ENCODE data around the gene MMP19.

MMP19 gene

DNA sequence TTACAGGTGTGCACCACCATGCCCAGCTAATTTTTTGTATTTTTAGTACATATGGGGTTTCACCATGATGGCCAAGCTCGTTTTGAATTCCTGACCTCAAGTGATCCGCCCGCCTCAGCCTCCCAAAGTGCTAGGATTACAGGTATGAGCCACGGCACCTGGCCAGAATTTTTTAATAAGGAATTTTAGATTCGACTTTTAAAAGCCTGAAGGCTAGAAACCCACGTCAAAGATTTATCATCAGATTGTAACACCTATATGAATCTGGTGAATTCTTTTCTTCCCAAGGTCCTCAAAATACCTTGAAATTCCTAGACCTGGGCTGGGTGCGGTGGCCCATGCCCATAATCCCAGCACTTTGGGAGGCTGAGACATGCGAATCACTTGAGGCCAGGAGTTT is 18.7 kb upstream of the MMP19 start:
- Histone ChIP-seq H3K9ac (ENCODE audit: low read depth, low read length) (no peak overlapping the region), H3K4me2 (ENCODE audit: low read length) (no peak overlapping the region), H3K4me3 (ENCODE audit: low read length) (no peak overlapping the region), H3K4me1 (ENCODE audit: control insufficient read depth, insufficient read depth, low read length) (peaks cover under 1% of the 10 kb centered on the region), H3K36me3 (ENCODE audit: insufficient read depth, low read length) (no peaks in the 10 kb centered on the region), H3K27me3 (ENCODE audit: control insufficient read depth, insufficient read depth, low read length) (no peaks in the 10 kb centered on the region), H3K9me3 (replicated peaks; ENCODE audit: low read length) (no peaks in the 10 kb centered on the region)

DNA sequence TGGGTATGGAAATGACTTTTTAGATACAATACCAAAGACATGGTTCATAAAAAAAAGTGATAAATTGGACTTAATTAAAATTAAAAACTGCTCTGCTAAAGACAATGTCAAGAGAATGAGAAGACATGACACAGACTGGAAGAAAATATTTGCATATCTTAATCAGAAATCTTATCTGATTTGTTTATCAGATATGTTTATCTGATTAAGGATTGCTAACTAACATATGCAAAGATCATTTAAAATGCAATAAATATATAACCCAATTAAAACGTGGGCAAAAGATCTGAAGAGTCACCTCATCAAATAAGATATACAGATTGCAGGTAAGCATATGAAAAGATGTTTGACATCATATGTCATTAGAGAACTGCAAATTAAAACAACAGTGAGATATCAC is 10.0 kb upstream of the MMP19 start:
- peaks cover 36% of the 10 kb centered on the region for H3K4me1 ChIP-seq (ENCODE audit: control insufficient read depth, insufficient read depth, low read length)
- H3K27me3 ChIP-seq (ENCODE audit: control insufficient read depth, insufficient read depth, low read length), result no peaks in the 10 kb centered on the region
- H3K9me3 ChIP-seq (replicated peaks; ENCODE audit: low read length), result no peaks in the 10 kb centered on the region
- H3K36me3 ChIP-seq (ENCODE audit: insufficient read depth, low read length), result no peaks in the 10 kb centered on the region
- no peak overlapping the region for H3K9ac ChIP-seq (ENCODE audit: low read depth, low read length)
- no peak overlapping the region for H3K4me2 ChIP-seq (ENCODE audit: low read length)
- H3K4me3 ChIP-seq (ENCODE audit: low read length), result no peak overlapping the region

DNA sequence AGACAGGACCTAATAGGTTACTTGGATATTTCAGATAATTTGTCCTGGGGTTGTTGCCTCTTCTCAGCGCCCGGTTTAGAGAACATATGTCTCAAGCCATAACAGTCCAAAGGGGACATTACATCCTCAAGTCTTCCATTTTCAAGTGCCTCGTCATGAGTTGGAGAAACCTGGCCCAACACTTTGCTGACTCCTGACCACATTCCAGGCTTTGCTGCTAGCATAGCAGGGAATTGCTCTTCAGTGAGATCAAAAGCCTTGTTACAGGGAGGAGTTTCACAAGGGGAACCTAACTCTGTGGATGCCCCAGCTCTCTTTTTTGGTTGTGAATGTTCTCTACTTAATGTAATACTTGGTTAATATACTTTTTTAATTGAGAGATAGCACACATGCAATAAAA is 8.2 kb upstream of the MMP19 start:
- Histone ChIP-seq H3K9ac (ENCODE audit: low read depth, low read length) (no peak overlapping the region), H3K4me3 (ENCODE audit: low read length) (no peak overlapping the region), H3K9me3 (replicated peaks; ENCODE audit: low read length) (no peaks in the 10 kb centered on the region), H3K27me3 (ENCODE audit: control insufficient read depth, insufficient read depth, low read length) (no peaks in the 10 kb centered on the region), H3K4me2 (ENCODE audit: low read length) (no peak overlapping the region), H3K36me3 (ENCODE audit: insufficient read depth, low read length) (no peaks in the 10 kb centered on the region), H3K4me1 (ENCODE audit: control insufficient read depth, insufficient read depth, low read length) (peaks cover 48% of the 10 kb centered on the region)

DNA sequence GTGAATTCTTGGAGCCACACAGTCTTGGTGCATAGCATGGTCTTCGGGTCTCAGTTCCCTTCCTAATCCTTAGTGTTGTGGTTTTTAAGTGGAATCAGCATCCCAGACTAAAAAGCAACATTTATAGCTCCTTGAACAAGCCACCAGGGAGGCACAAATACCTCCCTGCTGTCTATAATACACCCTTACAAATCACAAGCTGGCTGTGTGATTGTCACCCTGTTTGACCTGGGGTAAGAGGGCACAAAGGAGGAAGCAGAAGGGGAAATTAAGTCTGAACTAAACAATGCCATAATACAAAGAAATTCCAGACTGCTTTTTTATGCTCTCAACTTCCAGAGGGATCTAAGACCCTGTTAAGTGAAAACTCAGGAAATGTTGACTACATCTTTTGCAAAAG is 7.7 kb upstream of the MMP19 start:
- peak overlapping the region; percentile 13 for H3K9ac ChIP-seq (ENCODE audit: low read depth, low read length)
- no peak overlapping the region for H3K4me3 ChIP-seq (ENCODE audit: low read length)
- H3K36me3 ChIP-seq (ENCODE audit: insufficient read depth, low read length), result no peaks in the 10 kb centered on the region
- H3K4me1 ChIP-seq (ENCODE audit: control insufficient read depth, insufficient read depth, low read length), result peaks cover 50% of the 10 kb centered on the region
- H3K9me3 ChIP-seq (replicated peaks; ENCODE audit: low read length), result no peaks in the 10 kb centered on the region
- no peaks in the 10 kb centered on the region for H3K27me3 ChIP-seq (ENCODE audit: control insufficient read depth, insufficient read depth, low read length)
- H3K4me2 ChIP-seq (ENCODE audit: low read length), result no peak overlapping the region

DNA sequence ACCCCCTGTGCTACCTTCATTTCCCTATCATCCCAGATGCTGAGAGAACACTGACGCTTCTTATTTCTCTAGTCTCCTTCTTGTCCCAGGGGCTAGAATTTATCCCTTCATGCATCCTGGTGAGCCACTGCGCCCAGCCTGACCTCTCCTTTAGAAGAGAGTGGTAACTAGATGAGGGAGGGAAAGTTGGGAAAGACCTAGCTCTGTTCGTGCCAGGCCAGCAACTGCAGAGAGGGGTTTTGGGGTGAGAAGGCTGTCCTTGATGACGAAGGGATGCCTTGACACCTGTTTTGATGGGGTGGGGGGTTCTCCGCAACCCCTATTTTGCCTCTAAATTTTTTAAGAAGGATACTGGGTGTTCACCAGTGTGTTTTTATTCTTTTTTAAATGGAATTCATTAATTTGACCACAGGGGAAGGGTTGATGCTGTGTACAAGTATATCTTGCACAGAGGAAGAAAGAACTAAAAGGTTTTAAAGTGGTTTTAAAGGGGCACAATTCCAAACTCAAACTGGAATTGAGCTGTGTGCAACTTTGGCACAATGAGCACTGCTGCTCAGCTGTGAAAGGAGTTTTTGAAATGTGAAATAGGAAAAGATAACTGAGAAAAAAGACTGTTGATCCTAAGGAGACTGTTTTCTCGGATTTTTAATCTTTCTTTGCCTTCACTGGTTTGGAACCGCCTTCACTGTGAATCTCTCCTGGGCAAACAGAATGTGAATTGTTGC is 7.0 kb upstream of the MMP19 start:
- no peaks in the 10 kb centered on the region for H3K36me3 ChIP-seq (ENCODE audit: insufficient read depth, low read length)
- H3K27me3 ChIP-seq (ENCODE audit: control insufficient read depth, insufficient read depth, low read length), result no peaks in the 10 kb centered on the region
- H3K9me3 ChIP-seq (replicated peaks; ENCODE audit: low read length), result no peaks in the 10 kb centered on the region
- peaks cover 55% of the 10 kb centered on the region for H3K4me1 ChIP-seq (ENCODE audit: control insufficient read depth, insufficient read depth, low read length)
- peak overlapping the region; percentile 22 for H3K9ac ChIP-seq (ENCODE audit: low read depth, low read length)
- no peak overlapping the region for H3K4me2 ChIP-seq (ENCODE audit: low read length)
- no peak overlapping the region for H3K4me3 ChIP-seq (ENCODE audit: low read length)

DNA sequence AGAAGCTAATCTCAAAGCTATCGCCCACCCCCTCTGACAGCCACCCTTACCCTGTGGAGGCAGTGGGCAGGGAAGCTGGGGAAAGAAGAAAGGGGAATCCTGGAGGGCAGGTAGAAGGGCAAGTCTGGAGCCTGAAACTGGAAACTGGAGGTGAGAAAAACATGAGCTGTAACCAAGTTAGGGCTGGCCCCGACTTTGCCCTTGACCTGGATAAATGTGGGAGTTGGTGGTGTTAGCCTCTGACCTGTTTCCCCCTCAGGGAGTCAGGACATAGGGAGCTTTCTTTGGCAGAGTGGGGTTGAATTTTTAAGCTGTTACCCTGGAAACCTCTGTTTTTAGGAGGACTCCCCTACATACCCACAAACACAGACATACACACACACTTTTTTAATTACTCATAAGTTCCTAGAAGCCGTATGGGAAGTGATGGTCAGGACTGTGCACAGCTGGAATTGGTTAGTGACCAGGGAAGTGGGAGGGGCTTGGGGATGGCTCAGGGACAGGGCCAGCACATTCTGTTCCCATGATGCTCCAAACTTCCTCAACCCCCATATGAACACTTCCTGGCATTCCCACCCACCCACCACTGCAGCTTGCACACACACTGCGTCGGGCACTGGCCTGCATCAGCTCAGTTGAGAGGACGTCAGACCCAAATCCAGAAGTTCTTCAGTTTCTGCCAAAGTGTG is 5.0 kb upstream of the MMP19 start:
- H3K4me1 ChIP-seq (ENCODE audit: control insufficient read depth, insufficient read depth, low read length), result peaks cover 61% of the 10 kb centered on the region
- H3K4me2 ChIP-seq (ENCODE audit: low read length), result peak overlapping the region; percentile 80
- H3K4me3 ChIP-seq (ENCODE audit: low read length), result peak overlapping the region; percentile 56
- H3K27me3 ChIP-seq (ENCODE audit: control insufficient read depth, insufficient read depth, low read length), result no peaks in the 10 kb centered on the region
- no peaks in the 10 kb centered on the region for H3K36me3 ChIP-seq (ENCODE audit: insufficient read depth, low read length)
- peak overlapping the region; percentile 91 for H3K9ac ChIP-seq (ENCODE audit: low read depth, low read length)
- no peaks in the 10 kb centered on the region for H3K9me3 ChIP-seq (replicated peaks; ENCODE audit: low read length)

DNA sequence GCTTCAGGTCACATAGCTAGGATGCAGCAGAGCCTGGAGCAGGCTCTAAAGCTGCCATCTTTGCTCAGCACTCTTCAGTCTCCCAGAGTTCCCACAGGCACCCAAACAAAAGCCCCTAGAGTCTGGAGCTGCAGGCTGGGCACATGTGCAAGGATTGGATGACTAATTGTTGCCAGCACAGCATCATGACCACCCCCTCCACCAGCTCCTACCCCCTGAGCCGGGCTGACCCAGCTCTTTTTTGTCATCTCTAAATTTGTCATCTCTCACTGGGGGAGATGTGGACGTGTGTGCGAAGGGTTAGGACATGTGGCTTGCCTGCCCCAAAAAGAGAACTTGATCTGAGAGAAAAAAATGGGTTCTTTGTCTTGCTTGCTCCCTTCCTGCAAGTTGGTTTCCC is 4.3 kb upstream of the MMP19 start:
- Histone ChIP-seq H3K36me3 (ENCODE audit: insufficient read depth, low read length) (no peaks in the 10 kb centered on the region), H3K27me3 (ENCODE audit: control insufficient read depth, insufficient read depth, low read length) (no peaks in the 10 kb centered on the region), H3K9ac (ENCODE audit: low read depth, low read length) (peak overlapping the region; percentile 91), H3K4me2 (ENCODE audit: low read length) (peak overlapping the region; percentile 80), H3K4me1 (ENCODE audit: control insufficient read depth, insufficient read depth, low read length) (peaks cover 68% of the 10 kb centered on the region), H3K9me3 (replicated peaks; ENCODE audit: low read length) (no peaks in the 10 kb centered on the region), H3K4me3 (ENCODE audit: low read length) (peak overlapping the region; percentile 54)

DNA sequence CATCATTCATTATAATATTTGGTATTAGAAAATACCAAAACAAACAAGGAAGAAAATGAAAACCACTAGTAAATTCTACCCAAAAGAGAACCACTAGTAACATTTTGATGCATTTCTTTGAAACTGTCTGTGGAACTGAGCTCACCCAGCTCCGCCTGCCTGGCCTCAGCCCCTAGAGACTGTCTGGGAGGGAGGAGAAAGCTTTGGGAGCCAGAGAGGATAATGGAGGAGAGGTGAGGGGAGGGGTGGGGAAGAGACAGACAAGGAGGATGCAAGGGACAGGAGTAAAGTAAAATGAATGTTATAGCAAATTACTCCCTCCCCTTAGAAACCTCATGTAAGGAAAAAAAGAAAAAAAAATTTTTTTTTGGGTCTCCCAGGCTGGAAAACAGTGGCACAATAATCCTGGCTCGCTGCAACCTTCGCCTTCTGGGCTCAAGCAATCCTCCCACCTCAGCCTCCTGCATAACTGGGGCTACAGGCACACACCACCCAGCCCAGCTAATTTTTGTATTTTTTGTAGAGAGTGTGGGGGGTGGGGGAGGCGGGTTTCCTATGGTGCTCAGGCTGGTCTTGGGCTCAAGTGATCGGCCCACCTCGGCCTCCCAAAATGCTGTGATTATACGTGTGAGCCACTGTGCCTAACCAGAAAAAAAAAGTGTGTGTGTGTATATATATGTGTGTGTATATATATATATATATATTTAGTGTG is 3.2 kb upstream of the MMP19 start:
- Histone ChIP-seq H3K4me3 (ENCODE audit: low read length) (no peak overlapping the region), H3K4me1 (ENCODE audit: control insufficient read depth, insufficient read depth, low read length) (peaks cover 79% of the 10 kb centered on the region), H3K4me2 (ENCODE audit: low read length) (no peak overlapping the region), H3K27me3 (ENCODE audit: control insufficient read depth, insufficient read depth, low read length) (no peaks in the 10 kb centered on the region), H3K9me3 (replicated peaks; ENCODE audit: low read length) (no peaks in the 10 kb centered on the region), H3K36me3 (ENCODE audit: insufficient read depth, low read length) (peaks cover under 1% of the 10 kb centered on the region), H3K9ac (ENCODE audit: low read depth, low read length) (peak overlapping the region; percentile 43)

DNA sequence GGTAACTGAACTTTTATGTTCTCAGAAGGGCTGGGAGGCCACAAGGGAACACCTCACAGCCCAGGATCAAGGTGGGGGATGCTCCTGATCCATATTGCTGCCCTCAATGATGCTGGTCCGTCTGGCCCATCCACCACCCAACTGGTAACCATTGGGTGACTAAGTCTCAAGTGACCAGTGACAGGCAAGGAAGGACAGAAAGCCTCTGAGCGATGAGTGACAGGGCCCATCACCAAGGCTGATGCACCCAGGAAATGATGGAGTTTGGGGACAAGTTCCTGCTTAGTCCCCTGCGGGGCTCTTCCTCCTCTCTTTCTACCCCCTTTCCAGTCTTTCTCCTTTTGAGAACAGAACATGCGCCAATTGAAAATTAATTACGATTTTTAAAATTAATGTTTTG is 2.6 kb upstream of the MMP19 start:
- Histone ChIP-seq H3K9me3 (replicated peaks; ENCODE audit: low read length) (no peaks in the 10 kb centered on the region), H3K36me3 (ENCODE audit: insufficient read depth, low read length) (peaks cover 7% of the 10 kb centered on the region), H3K9ac (ENCODE audit: low read depth, low read length) (no peak overlapping the region), H3K27me3 (ENCODE audit: control insufficient read depth, insufficient read depth, low read length) (no peaks in the 10 kb centered on the region), H3K4me3 (ENCODE audit: low read length) (no peak overlapping the region), H3K4me2 (ENCODE audit: low read length) (no peak overlapping the region), H3K4me1 (ENCODE audit: control insufficient read depth, insufficient read depth, low read length) (peaks cover 77% of the 10 kb centered on the region)

DNA sequence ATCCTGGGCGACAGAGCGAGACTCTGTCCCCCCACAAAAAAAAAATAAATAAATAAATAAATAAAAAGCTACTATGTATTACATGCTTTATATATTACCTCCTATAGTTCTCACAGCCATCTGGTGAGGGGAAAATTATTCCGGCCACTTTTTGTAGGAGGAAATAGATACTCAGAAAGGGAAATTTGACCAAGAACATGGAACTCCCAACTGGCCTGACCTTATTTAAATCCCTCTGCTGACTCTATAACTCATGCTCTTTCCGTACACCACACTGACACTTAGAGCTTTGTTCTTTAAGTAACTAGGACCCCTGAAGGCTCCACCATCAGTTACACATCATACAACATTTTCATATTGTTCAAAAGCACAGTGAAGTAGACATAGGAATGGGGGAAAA is 2.2 kb upstream of the MMP19 start:
- H3K4me1 ChIP-seq (ENCODE audit: control insufficient read depth, insufficient read depth, low read length), result peaks cover 73% of the 10 kb centered on the region
- H3K4me2 ChIP-seq (ENCODE audit: low read length), result no peak overlapping the region
- no peaks in the 10 kb centered on the region for H3K27me3 ChIP-seq (ENCODE audit: control insufficient read depth, insufficient read depth, low read length)
- H3K36me3 ChIP-seq (ENCODE audit: insufficient read depth, low read length), result peaks cover 7% of the 10 kb centered on the region
- no peak overlapping the region for H3K9ac ChIP-seq (ENCODE audit: low read depth, low read length)
- no peak overlapping the region for H3K4me3 ChIP-seq (ENCODE audit: low read length)
- H3K9me3 ChIP-seq (replicated peaks; ENCODE audit: low read length), result no peaks in the 10 kb centered on the region

DNA sequence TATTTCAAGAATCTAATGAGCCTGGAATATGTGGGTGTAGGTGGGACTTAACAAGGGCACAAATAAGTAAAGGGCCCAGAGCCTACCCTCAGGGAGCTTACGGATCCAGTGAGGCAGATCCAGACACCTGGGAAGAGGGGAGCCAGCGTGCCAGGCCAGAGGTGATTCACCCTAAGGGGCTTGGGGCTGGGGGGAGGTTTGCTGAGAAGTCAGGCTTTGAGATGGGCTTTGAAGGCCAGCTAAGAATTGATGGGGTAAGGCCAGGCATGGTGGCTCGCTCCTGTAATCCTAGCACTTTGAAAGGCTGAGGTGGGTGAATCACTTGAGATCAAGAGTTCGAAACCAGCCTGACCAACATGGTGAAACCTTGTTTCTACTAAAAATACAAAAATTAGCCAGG is 695 bp upstream of the MMP19 start:
- Histone ChIP-seq H3K9me3 (replicated peaks; ENCODE audit: low read length) (no peaks in the 10 kb centered on the region), H3K27me3 (ENCODE audit: control insufficient read depth, insufficient read depth, low read length) (no peaks in the 10 kb centered on the region), H3K4me3 (ENCODE audit: low read length) (no peak overlapping the region), H3K4me2 (ENCODE audit: low read length) (no peak overlapping the region), H3K9ac (ENCODE audit: low read depth, low read length) (peak overlapping the region; percentile 88), H3K4me1 (ENCODE audit: control insufficient read depth, insufficient read depth, low read length) (peaks cover 58% of the 10 kb centered on the region), H3K36me3 (ENCODE audit: insufficient read depth, low read length) (peaks cover 12% of the 10 kb centered on the region)

Measured in skeletal muscle satellite cell (primary cell).